GM19328 (cell line): ENCODE data around the gene GNPNAT1.
"Not testable (repeated sequence)": the region's sequence is repeated elsewhere in the genome, so short reads cannot be mapped to it uniquely, and the experiment has no call there.

Experiments used
- ATAC-seq: cut with Tn5 transposase; IDR thresholded peaks from one replicate; pipeline ENCODE4 v1.9.1; 2021; ENCODE audit warnings: mild to moderate bottlenecking, moderate library complexity; ENCODE audit not compliant: unreplicated experiment

GNPNAT1 gene

DNA sequence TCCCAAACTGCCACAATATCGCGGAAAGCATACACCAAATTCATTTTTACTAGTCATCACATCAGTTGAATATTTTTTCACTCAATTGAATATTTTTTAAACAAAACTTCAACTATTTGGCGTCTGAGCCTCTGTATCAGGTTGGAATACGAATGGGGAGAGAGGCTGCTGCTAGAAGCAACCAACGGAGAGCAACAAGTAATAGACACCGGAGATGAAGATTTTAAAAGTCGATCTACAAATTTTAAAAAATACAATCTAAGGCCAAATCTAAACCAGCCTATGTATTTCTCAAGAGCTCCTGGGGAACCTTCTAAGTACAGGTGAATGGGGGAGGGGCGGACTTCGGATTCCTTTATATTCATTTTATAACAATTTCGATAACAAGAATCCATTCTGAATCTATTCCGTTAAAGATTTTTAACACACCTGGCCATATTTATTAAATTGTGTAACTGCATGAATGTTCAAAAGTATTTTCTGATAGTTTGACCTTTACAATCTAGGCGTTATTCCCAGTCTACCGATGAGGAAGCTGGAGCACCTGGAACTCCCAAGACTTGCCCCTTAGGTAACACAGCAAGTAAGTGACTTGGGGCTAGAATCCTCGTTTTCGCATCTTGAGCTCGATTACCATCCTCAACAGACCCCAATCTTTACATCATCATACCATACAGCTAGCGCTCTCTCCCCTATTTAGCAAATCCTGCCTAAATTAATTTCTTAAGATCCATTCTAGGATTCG is 1.2 kb downstream of the GNPNAT1 start:
- no peak for ATAC-seq

GRCh38 chr14:52789118-52789517 is 2.3 kb downstream of the GNPNAT1 start:
- no peak for ATAC-seq

DNA sequence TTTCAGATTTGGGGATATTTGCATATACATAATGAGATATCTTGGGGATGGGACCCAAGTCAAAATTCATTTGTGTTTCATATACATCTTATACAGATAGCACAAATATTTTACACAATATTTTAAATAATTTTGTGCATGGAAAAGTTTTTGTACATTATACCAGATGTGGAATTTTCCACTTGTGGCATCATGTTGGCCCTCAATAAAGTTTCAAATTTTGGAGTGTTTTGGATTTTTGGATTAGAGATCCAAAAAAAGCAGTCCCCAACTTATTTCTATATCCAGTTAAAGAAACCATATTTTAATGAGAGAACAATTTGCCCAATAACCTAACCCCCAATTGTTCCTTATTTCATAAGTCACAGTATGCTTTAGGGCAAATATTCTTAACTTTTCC is 4.5 kb downstream of the GNPNAT1 start:
- ATAC-seq = no peak

DNA sequence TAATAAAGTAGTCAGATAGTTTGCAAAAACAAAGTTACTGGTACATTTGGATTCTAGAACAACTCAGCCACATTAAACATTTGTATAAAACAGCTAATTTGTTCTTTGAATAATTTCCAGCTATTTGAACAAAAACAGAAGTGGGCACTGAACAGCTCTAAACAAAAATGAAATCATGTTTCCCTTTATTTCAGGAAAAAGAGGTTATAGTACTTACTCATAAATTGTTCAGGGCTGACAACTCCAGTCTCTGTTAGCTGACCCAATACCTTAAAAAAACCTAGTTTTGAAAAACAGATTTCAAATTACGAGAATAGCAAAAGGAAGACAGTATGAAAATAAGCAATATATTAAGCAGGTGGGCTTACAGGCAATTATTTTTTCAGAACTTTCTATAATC is 8.2 kb downstream of the GNPNAT1 start:
- ATAC-seq = no peak

DNA sequence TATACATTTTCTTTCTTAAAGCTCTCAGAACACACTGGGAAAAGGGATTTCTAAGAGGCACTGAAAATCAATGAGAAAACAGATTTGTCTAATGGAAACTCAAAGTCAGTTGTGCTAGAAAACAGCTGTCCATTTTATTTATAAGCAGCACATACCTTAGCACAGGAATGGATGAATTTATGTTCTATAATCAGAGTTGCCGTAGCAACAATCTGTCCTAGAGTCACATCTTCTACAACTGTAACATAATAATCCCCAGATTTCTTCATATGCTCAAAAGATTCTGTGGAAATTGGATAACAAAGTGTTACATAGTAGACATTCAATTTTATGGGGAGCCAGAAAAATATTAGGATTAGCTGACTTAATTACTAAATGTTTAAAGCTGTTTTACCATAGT is 9.8 kb downstream of the GNPNAT1 start:
- no peak for ATAC-seq

DNA sequence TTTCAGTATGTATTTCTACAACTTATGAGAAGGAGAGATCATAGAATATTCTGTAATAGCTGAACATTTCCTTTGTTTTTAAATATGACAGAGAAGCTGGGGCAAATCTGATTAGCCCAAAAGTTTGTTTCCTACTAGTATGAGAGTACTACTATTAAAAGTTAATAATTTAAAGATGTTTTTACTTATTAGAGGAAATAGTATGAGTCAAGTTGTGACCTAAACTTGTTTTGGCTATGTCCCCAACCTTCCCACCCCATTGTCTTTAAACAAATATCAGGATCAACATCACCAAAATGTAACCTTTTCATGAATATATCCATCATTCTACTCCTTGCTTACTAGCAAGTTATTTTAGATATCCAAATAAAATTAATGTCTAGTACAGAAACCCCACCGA is 10.5 kb downstream of the GNPNAT1 start:
- no peak for ATAC-seq

DNA sequence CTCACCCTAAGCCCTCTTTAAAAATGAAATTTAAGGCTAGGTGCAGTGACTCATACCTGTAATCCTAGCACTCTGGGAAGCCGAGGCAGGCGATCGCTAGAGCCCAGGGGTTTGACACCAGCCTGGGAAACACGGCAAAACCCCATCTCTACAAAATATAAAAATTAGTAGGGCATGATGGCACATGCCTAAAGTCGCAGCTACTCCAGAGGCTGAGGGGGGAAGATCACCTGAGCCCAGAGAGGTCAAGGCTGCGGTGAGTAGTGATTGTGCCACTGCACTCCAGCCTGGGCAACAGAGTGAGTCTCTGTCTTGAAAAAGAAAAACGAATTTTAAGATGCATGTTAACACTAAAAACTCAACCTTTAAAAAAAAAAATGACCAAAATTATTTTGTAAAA is 12.7 kb downstream of the GNPNAT1 start:
- no peak for ATAC-seq

- ATAC-seq = no peak
These were observed 14.6 kb downstream of the GNPNAT1 start for GRCh38 chr14:52776816-52777215.

DNA sequence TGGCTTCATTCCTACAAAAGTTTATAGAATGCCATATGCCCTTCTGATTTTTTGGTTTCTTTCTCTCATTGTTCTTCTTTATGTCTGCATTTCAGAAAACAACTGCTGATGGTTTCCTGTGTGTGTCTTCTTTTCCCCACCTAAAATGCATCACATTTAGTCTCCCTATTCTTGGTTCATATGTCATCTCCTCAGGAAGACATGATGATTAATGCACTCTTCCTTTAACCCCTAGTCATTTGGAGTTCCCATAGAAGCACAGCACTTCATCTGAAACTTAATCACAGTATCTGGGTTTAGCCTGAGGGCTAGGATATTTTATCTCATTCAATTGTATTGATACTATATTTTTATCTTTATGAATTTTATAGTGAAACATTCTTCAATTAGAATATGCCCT is 21.5 kb downstream of the GNPNAT1 start:
- ATAC-seq = no peak

GRCh38 chr14:52767058-52767833 is 24.2 kb downstream of the GNPNAT1 start:
- ATAC-seq = no peak

DNA sequence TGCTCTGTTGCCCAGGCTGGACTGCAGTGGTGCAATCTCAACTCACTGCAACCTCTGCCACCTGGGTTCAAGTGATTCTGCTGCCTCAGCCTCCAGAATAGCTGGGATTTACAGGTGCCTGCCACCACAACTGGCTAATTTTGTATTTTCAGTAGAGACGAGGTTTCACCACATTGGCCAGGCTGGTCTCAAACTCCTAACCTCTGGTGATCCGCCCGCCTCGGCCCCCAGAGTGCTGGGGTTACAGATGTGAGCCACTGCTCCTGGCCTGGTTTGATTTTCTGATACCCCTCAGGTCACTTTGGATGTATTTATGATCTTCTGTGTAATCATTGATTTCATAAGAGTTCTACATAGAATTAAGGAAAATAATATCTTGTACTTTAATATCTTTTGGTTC is 28.5 kb downstream of the GNPNAT1 start:
- not testable (repeated sequence) for ATAC-seq

DNA sequence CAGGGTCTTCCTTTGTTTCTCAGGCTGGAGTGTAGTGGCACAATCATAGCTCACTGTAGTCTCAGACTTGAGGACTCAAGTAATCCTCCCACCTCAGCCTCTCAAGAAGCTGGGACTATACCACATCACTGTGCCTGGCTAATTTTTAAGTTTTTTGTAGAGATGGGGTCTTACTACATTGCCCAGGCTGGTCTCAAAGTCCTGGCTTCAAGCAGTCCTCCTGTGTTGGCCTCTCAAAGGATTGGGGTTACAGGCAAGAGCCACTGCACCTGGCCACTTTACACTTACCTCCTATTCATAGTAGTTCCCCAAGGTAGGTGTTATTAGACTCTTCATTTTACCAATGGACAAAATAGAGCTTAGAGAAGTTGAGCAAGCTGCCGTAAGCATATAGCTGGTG is 32.3 kb downstream of the GNPNAT1 start:
- ATAC-seq = no peak

DNA sequence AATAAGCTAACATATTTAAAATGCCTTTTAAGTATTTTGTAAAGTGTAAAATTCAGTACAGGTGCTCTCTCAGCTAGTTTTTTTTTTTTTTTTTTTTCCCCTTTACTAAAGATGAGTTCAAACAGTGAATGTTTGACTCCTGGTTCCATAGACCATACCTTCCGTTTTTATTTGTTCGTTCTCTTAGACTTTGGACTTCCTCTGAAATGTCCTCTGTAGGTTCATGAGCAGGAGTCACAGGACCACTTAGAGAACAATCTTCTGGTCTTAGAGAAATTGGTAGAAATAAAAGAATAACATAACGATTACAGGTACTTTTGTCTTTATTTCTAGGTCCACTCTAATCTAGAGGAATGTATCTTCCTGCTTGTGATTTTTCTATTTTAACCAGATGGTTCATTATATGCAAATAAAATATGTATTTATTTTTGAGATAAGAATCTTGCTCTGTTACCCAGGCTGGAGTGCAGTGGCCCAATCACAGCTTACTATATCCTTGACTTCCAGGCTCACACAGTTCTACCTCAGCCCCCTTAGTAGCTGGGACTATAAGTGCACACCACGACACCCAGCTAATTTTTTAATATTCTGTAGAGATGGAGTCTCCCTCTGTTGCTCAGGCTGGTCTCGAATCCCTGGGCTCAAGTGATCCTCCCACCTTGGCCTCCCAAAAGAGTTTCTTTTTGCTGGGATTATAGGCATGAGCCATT is 35.6 kb downstream of the GNPNAT1 start:
- ATAC-seq = no peak

DNA sequence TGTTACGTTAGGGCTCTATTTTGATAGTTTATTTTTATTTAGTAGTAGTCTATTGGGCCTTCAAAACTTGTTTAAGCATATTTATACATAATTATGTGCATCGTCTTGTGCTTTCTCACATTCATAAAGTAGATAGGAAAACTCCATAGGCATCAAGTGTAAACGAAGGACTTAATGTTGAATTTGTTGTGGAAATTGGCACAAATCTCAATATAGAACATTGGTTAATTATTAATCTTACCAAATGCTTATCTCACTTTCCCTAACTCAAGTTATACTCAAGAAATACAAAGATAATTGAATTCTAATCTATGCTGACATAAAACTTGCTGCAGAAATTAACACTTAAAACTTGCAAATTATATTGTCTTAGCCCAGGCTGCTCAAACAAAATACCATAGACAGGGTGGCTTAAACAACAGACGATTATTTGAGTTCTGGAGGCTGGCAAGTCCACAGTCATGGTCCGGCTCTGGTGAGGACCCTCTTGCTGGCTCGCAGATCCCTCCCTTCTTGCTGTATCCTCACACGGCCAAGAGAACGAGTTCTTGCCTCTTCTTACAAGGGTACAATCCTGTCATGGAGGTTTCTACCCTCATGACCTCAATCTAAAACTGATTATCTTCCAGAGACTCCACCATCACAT is 42.6 kb downstream of the GNPNAT1 start:
- ATAC-seq = no peak

DNA sequence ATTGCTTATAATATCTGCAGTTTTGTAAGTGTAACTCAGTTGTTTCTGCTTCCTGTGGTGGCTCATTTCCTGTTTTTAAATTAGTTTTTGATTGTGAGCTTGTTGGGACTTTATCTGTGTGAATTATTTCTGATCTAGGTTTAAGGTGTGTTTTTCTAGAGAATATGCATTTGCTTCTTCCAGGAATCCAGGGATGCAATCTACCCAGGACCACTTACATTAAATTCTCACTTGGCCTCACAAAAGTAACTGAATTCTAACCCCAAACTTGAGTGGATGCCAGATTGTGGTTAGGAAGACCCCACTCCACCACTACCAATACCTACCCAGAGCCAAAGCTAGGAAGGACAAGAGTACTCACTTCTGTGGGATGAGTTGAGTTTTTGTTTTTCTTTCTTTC is 49.5 kb downstream of the GNPNAT1 start:
- ATAC-seq = peak; percentile 15

GRCh38 chr14:52740751-52741150 is 50.7 kb downstream of the GNPNAT1 start:
- ATAC-seq = no peak

GRCh38 chr14:52738409-52738808 is 53.0 kb downstream of the GNPNAT1 start:
- ATAC-seq = no peak

DNA sequence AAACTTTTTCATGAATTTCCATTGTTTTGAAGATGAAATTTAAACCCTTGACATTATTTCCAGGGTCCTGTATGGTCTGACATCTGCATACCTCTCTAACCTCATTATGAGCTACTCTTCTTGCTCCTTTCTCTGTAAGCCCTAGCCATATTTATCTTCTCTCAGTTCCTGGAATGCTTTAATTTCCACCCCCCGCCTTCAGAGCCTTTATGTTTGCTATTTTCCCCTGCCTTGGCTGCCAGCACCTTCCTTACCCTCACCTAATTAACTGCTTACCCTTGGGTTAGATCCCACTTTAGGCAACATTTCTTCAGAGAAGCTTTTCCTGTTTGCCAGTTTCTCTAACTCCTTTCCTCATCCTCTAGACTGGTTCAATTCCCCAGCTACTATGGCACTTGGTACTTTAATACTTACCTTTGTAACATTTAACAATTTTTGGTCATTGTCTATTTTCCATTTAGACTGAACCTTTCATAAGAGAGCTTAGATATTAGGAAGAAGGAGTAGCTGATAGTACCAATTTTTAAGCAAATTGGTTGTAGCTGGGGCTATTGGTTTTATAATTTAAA is 55.4 kb downstream of the GNPNAT1 start:
- ATAC-seq = no peak

GRCh38 chr14:52733824-52734223 is 57.6 kb downstream of the GNPNAT1 start:
- no peak for ATAC-seq

DNA sequence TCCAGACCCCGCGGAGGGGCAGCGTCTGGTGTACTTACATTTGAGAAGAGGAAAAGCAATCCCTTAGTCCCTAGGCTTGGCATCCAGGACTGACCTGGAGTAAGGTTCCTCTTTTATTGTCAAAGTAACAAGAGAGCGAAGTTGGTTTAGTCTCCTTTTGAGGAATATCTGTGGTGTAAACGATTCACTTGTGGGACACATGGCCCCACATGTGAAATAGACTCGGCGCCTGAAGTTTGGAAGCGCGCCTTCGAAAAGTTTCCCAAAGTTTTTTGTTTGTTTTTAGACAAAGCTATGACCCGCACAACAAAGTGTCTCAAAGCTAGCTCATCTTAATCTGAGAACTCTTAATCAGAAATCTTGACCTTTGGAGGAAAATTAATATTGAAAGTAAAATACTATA is 60.7 kb downstream of the GNPNAT1 start:
- ATAC-seq = no peak
